Measurements from ENCODE around the gene GNPDA1. TPM values are rescaled to one million over a fixed set of nuclear protein-coding genes. Genes with fewer than 3 reads are reported as not detected.

GNPDA1 gene
- total and polyA plus RNA-seq, 2 of the 4 experiments (the other 2 are of a cell fraction): 23.1 to 60.6 TPM

DNA sequence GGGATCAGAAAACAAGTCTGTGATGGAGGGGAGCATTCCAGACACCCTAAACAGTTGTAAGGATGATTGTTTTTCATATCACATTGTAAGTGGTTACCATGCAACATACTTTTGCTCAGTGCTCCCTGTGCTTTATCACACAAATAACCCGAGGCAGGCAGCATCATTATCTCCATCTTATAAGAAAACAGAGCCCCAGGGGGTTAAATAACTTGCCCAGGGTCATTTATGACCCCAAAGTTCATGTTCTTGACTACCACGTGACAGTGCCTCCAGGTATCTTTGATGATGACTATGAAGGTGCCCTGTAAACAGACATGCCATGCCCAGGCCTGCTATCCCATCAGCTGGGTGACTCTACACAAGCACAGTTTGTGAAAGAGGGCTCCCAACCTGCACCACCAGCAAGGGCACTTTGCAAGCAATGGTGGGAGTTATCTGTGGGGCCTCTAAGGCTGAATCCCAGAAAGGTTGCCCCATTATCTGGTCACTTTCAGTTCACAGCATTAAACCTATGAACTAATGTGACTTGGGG, 9.5 kb downstream of the GNPDA1 start:
- Histone ChIP-seq H4K91ac (ENCODE audit: insufficient read depth, low read depth, low read length) (no peak overlapping the region), H3K27me3 (ENCODE audit: control insufficient read depth, insufficient read depth, low read length) (no peaks in the 10 kb centered on the region), H4K5ac (ENCODE audit: low read depth, low read length) (no peak overlapping the region), H3K18ac (ENCODE audit: low read depth, low read length) (no peak overlapping the region), H3K23ac (ENCODE audit: low read depth, low read length) (no peak overlapping the region), H3K9ac (ENCODE audit: low read depth, low read length) (no peak overlapping the region), H2AK5ac (ENCODE audit: low read depth, low read length) (no peak overlapping the region), H2AK9ac (replicated peaks; ENCODE audit: low read depth, low read length, poor library complexity) (no peak overlapping the region), H4K20me1 (ENCODE audit: insufficient read depth, low read length) (peaks cover 4% of the 10 kb centered on the region; the same call in 1 of the 2 replicates), H2BK120ac (ENCODE audit: low read depth, low read length) (no peak overlapping the region), H4K8ac (ENCODE audit: low read depth in 2 of 2, low read length in 2 of 2) (no peak overlapping the region), H3K9me3 (ENCODE audit: control insufficient read depth, insufficient read depth, low read length) (no peaks in the 10 kb centered on the region), H3K4me3 (ENCODE audit: insufficient read depth, low read depth, low read length) (no peak overlapping the region), H3K4me2 (ENCODE audit: low read depth, low read length) (no peak overlapping the region), H3K4ac (ENCODE audit: low read depth, low read length) (no peak overlapping the region), H3K14ac (replicated peaks; ENCODE audit: low read depth, low read length) (no peak overlapping the region), H2BK5ac (ENCODE audit: low read depth, low read length, poor library complexity, severe bottlenecking) (no peak overlapping the region), H3K4me1 (ENCODE audit: control insufficient read depth, insufficient read depth, low read length) (no peaks in the 10 kb centered on the region; the same call in 1 of the 2 replicates), H3K56ac (ENCODE audit: extremely low read depth, insufficient read depth, low read length) (no peak overlapping the region), H3K27ac (ENCODE audit: insufficient read depth, low read length) (no peak overlapping the region), H3K9me1 (ENCODE audit: insufficient read depth, low read length) (peaks cover 12% of the 10 kb centered on the region; the same call in 1 of the 2 replicates), H2AFZ (replicated peaks; ENCODE audit: low read length, poor library complexity) (no peak overlapping the region), H3K79me1 (ENCODE audit: low read depth in 1 of 2, low read length in 2 of 2) (peaks cover 0 to 7% of the 10 kb centered on the region in 2 experiments; a peak in 2 of 4 replicates), H2BK20ac (ENCODE audit: low read depth, low read length) (no peak overlapping the region), H3K36me3 (ENCODE audit: control insufficient read depth, insufficient read depth, low read length) (peaks cover 48% of the 10 kb centered on the region), H2BK15ac (ENCODE audit: low read depth, low read length) (no peak overlapping the region)
- CTCF ChIA-PET: no interaction called here
- no peak for TF ChIP-seq CHD1 (IDR thresholded peaks at IDR 0.05; ENCODE audit: low read depth, low read length)
- TF ChIP-seq NFE2L2 (IDR thresholded peaks at IDR 0.05; ENCODE audit: low read depth, low read length): no peak
- TF ChIP-seq FOS (IDR thresholded peaks at IDR 0.05; ENCODE audit: low read depth, low read length): no peak
- no peak for TF ChIP-seq RCOR1 (IDR thresholded peaks at IDR 0.05; ENCODE audit: insufficient replicate concordance, low read length)
- no peak for TF ChIP-seq MAFK (IDR thresholded peaks at IDR 0.05; ENCODE audit: low read depth, low read length)
- ATAC-seq (ENCODE audit: low read depth) (no peak), DNase-seq (no peak)
- in situ Hi-C loops (cut with MboI; ENCODE audit: low sequenced_read_pairs): no loop called here
- POLR2A ChIA-PET (ENCODE audit: unreplicated experiment): interaction anchor here (0.7 kb wide), 1 partner anchor 134 kb away, joined by 4 read pairs; no protein-coding TSS in a partner anchor
- WGBS, 2 experiments (ENCODE audit: extremely low coverage in 2 of 2, insufficient read length in 1 of 2): 80% methylated on average over 1 of the region's 2 CpGs; no CpG with 5 or more reads in 1 of the 2 experiments
- no TSS peak for BruUV-seq (replicated peaks)
- intact Hi-C loops (cut with micrococcal nuclease): no loop called here
- dilution Hi-C loops (cut with HindIII; ENCODE audit: low sequenced_read_pairs, unreplicated experiment): no loop called here
